CD4-positive, alpha-beta T cell (primary cell): ENCODE results near the gene DRC3. TPM values are rescaled to one million over a fixed set of nuclear protein-coding genes. Genes with fewer than 3 reads are reported as not detected.

Experiments
- ATAC-seq: fragments of 200-7000 bp; cut with Tn5 transposase; one replicate; pipeline ENCODE4 v1.10.0; 2022; ENCODE audit warnings: mild to moderate bottlenecking; ENCODE audit not compliant: poor library complexity
- CTCF ChIA-PET: fragments of 350-600 bp; sonication (Branson Sonifier 250); formaldehyde crosslinking; loops from one replicate; lab custom pipeline; 2021; ENCODE audit warnings: antibody characterized with exemption, inconsistent platforms; lab: Charles Lee
- POLR2A ChIA-PET: fragments of 350-600 bp; sonication (Branson Sonifier 250); formaldehyde crosslinking; loops from one replicate; lab custom pipeline; 2021; ENCODE audit warnings: antibody characterized with exemption, inconsistent platforms; lab: Charles Lee
- DNase-seq, 14 experiments: peaks; one replicate each; pipeline ENCODE4 v3.0.0-alpha.2; 2013 to 2020; ENCODE audit warnings: mixed read lengths in 2 of 14
- H3K27ac ChIP-seq, 2 donors: one replicate each; pipeline versions ENCODE4 v1.5.1 to v1.7.0; 2013; ENCODE audit warnings: low read length in 2 of 2, low read depth in 1 of 2, mild to moderate bottlenecking in 1 of 2
- H3K27me3 ChIP-seq, 2 experiments: 1 replicate in 1 of 2; 2 replicates in 1 of 2; pipeline versions ENCODE4 v1.6.1 to v1.7.0; 2013; ENCODE audit warnings: low read length in 2 of 2, control low read depth in 1 of 2, mild to moderate bottlenecking in 1 of 2, moderate library complexity in 1 of 2; ENCODE audit not compliant: insufficient read depth in 2 of 2, control insufficient read depth in 1 of 2
- H3K36me3 ChIP-seq: one replicate; pipeline ENCODE4 v1.6.1; 2013; ENCODE audit warnings: low read length, control low read depth; ENCODE audit not compliant: insufficient read depth
- H3K4me1 ChIP-seq: one replicate; pipeline ENCODE4 v1.6.1; 2013; ENCODE audit warnings: low read length, control low read depth; ENCODE audit not compliant: insufficient read depth
- H3K4me3 ChIP-seq: one replicate; pipeline ENCODE4 v1.5.1; 2013; ENCODE audit warnings: mild to moderate bottlenecking, low read length, moderate library complexity
- H3K9me3 ChIP-seq, 2 experiments: 1 replicate in 1 of 2; 2 replicates in 1 of 2; pipeline versions ENCODE4 v1.6.1 to v1.7.0; 2013; ENCODE audit warnings: low read length in 2 of 2, mild to moderate bottlenecking in 2 of 2, control low read depth in 1 of 2, moderate library complexity in 1 of 2; ENCODE audit not compliant: control insufficient read depth in 1 of 2, insufficient read depth in 1 of 2
- H3K27ac Mint-ChIP-seq: one replicate; pipeline ENCODE4 v1.8.0; 2020; ENCODE audit warnings: mixed read lengths
- H3K27me3 Mint-ChIP-seq: one replicate; pipeline ENCODE4 v1.8.0; 2021; ENCODE audit warnings: mixed read lengths
- H3K36me3 Mint-ChIP-seq: one replicate; pipeline ENCODE4 v1.8.0; 2021; ENCODE audit warnings: low read depth, mixed read lengths
- H3K4me1 Mint-ChIP-seq: one replicate; pipeline ENCODE4 v1.8.0; 2021; ENCODE audit warnings: low read depth, mixed read lengths
- H3K4me3 Mint-ChIP-seq: one replicate; pipeline ENCODE4 v1.8.0; 2020; ENCODE audit warnings: mild to moderate bottlenecking, mixed read lengths
- H3K9me3 Mint-ChIP-seq: one replicate; pipeline ENCODE4 v1.8.0; 2020; ENCODE audit warnings: mixed read lengths
- intact Hi-C, 2 experiments: fragments of 100-400 bp; cut with DNase I in 1 of 2; cut with micrococcal nuclease in 1 of 2; formaldehyde crosslinking; loops; one replicate each; pipeline versions ENCODE4 v1.15.1 to v1.9.0; 2023 to 2025; cut with DNase I, micrococcal nuclease
- total RNA-seq, 174 experiments: library from RNA in 2 of 174; stranded (reverse) in 2 of 174; gene quantifications; one replicate each; pipeline ENCODE4 v1.2.3 and lab custom pipeline; 2021 to 2026
- TF ChIP-seq, protein P1 (sequence below): fragments of 200-600 bp; IDR thresholded peaks from one replicate; pipeline ENCODE4 v1.8.0; 2022; ENCODE audit warnings: antibody characterized with exemption, mild to moderate bottlenecking

DRC3 gene
- total RNA-seq, 2 experiments from 2014 or later = 0.11 TPM; not detected in 1

DNA sequence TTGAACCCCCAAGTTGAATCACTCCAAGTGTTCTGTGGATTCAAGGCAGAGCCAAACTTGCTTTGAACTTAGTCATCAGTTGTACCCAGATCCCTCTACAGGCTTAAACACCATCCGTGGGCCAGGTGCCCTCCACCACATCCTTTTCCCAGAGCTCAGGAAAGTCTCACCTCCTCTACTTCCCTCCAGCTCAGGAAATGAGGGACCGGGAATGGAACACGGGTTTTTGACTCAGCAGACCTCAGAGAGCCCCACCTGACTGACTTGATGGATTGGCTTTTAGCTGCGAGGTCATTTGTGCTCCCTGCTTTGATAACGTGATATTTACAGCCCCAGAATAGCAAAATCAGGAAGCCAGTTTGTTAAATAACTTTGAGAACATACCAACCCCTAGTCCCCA is 86.6 kb downstream of the DRC3 start:
- Mint-ChIP-seq H3K4me1 (no peaks in the 10 kb centered on the region), H3K27me3 (no peaks in the 10 kb centered on the region), H3K9me3 (no peaks in the 10 kb centered on the region), H3K27ac (no peak overlapping the region), H3K4me3 (no peak overlapping the region), H3K36me3 (peaks cover 77% of the 10 kb centered on the region)
- CTCF ChIA-PET = no interaction called here
- POLR2A ChIA-PET = no interaction called here
- TF ChIP-seq, protein P1, sequence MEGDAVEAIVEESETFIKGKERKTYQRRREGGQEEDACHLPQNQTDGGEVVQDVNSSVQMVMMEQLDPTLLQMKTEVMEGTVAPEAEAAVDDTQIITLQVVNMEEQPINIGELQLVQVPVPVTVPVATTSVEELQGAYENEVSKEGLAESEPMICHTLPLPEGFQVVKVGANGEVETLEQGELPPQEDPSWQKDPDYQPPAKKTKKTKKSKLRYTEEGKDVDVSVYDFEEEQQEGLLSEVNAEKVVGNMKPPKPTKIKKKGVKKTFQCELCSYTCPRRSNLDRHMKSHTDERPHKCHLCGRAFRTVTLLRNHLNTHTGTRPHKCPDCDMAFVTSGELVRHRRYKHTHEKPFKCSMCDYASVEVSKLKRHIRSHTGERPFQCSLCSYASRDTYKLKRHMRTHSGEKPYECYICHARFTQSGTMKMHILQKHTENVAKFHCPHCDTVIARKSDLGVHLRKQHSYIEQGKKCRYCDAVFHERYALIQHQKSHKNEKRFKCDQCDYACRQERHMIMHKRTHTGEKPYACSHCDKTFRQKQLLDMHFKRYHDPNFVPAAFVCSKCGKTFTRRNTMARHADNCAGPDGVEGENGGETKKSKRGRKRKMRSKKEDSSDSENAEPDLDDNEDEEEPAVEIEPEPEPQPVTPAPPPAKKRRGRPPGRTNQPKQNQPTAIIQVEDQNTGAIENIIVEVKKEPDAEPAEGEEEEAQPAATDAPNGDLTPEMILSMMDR = no peak
- H3K27ac ChIP-seq = no peak overlapping the region
- H3K9me3 ChIP-seq = no peaks in the 10 kb centered on the region
- no peak for ATAC-seq
- intact Hi-C loops = no loop called here
- H3K36me3 ChIP-seq = peaks cover 48% of the 10 kb centered on the region
- no peak for DNase-seq
- no peak overlapping the region for H3K4me3 ChIP-seq
- H3K27me3 ChIP-seq = no peaks in the 10 kb centered on the region
- H3K4me1 ChIP-seq = no peaks in the 10 kb centered on the region

DNA sequence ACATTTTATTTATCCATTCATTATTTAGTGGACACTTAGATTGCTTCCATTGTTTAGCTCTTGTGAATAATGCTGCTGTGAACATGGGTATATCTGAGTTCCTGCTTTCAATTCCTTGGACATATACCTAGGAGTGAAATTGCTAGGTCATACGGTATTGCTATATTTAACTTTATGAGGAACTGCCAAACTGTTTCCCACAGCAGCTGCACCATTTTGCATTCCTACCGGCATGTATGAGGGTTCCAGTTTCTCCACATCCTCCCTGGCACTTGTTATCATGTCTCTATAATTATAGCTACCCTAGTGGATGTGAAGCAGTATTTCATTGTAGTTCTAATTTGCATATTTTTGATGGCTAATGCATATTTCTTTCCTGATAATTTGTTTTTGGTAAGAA is 91.4 kb downstream of the DRC3 start:
- H3K4me3 Mint-ChIP-seq = no peak overlapping the region
- TF ChIP-seq, protein P1 = no peak
- DNase-seq (no peak), ATAC-seq (no peak)
- peaks cover 31% of the 10 kb centered on the region for H3K36me3 ChIP-seq
- no peak overlapping the region for H3K27ac ChIP-seq
- peaks cover 52% of the 10 kb centered on the region for H3K36me3 Mint-ChIP-seq
- H3K9me3 ChIP-seq = no peaks in the 10 kb centered on the region
- no peaks in the 10 kb centered on the region for H3K4me1 ChIP-seq
- intact Hi-C loops = no loop called here
- no peaks in the 10 kb centered on the region for H3K9me3 Mint-ChIP-seq
- no peak overlapping the region for H3K27ac Mint-ChIP-seq
- no peak overlapping the region for H3K4me3 ChIP-seq
- POLR2A ChIA-PET = no interaction called here
- no peaks in the 10 kb centered on the region for H3K27me3 Mint-ChIP-seq
- CTCF ChIA-PET = no interaction called here
- no peaks in the 10 kb centered on the region for H3K27me3 ChIP-seq
- no peaks in the 10 kb centered on the region for H3K4me1 Mint-ChIP-seq

DNA sequence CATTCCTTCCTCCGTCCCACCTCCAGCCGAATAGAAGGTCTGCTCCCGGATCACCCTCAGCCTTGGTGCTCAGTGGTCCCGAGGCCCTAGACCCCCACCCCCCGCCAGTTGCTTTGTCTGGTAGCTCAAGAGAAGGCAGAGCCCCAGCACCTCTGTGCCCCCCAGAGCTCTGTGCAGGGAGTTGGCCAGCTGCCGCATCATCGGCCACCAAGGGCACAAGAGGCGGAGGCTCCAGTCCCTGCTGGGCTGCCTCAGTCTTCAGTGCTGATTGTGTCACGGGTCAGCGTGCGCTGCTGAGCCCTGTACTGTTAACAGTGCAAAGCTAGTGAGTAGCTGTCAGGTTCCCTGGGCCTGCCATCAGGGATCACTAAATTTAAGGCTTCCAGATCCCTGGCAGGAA is 92.9 kb downstream of the DRC3 start:
- ATAC-seq (no peak), DNase-seq (no peak)
- Histone ChIP-seq H3K4me1 (no peaks in the 10 kb centered on the region), H3K27me3 (no peaks in the 10 kb centered on the region), H3K27ac (no peak overlapping the region), H3K4me3 (no peak overlapping the region), H3K9me3 (no peaks in the 10 kb centered on the region), H3K36me3 (peaks cover 24% of the 10 kb centered on the region)
- Mint-ChIP-seq H3K4me1 (no peaks in the 10 kb centered on the region), H3K27me3 (no peaks in the 10 kb centered on the region), H3K36me3 (peaks cover 44% of the 10 kb centered on the region), H3K9me3 (no peaks in the 10 kb centered on the region), H3K4me3 (no peak overlapping the region), H3K27ac (no peak overlapping the region)
- TF ChIP-seq, protein P1 = no peak
- ChIA-PET POLR2A (no interaction called here), CTCF (no interaction called here)
- intact Hi-C loops = no loop called here

Other genes starting within 250 kb of the DRC3 start
- 100 to 1,000 TPM; 249 to 264 TPM for gene SREBF1, start 135.9 kb upstream of the DRC3 start, total RNA-seq
- gene TOM1L2, start 462 bp upstream of the DRC3 start, total RNA-seq = 10 to 100 TPM; 28.5 to 30.5 TPM
- 10 to 100 TPM; 20.8 to 21.9 TPM for gene ATPAF2, start 66.3 kb downstream of the DRC3 start, total RNA-seq
- 1 to 10 TPM; 3.4 to 3.7 TPM for gene GID4, start 66.5 kb downstream of the DRC3 start, total RNA-seq
- gene DRG2, start 115.1 kb downstream of the DRC3 start, total RNA-seq = 10 to 100 TPM; 38.9 to 40.6 TPM
- 1 to 10 TPM; 1.2 to 1.6 TPM for gene MYO15A, start 135.9 kb downstream of the DRC3 start, total RNA-seq
- gene ALKBH5, start 211.0 kb downstream of the DRC3 start, total RNA-seq = 100 to 1,000 TPM; 117 to 119 TPM